AML-193 (cell line): ENCODE measurements around the gene NDUFA1.
"Not testable (repeated sequence)": the region's sequence is repeated elsewhere in the genome, so short reads cannot be mapped to it uniquely, and the experiment has no call there.

Experiments used
- DNase-seq, 2 experiments: peaks; one replicate each; lab custom pipeline; 2025; lab: John Stamatoyannopoulos, UW

NDUFA1 gene

DNA sequence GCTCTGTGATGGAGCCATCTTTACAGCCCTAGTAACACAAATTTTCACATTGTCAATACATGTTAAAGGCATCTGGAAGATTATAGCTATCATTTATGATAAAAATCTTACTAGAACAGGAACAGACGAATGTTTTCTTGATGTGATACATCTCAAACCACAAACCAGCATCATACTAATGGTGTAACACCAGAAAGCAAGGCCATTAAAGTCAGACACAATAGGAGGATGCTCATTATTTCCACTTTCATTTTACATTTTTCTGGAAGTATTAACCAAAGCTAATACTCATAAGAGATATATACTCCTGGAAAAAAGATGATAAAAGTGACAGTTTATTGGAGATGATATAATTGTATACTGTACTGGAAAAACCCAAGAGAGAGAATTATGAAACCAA, 29.3 kb downstream of the NDUFA1 start:
- no peak for DNase-seq

DNA sequence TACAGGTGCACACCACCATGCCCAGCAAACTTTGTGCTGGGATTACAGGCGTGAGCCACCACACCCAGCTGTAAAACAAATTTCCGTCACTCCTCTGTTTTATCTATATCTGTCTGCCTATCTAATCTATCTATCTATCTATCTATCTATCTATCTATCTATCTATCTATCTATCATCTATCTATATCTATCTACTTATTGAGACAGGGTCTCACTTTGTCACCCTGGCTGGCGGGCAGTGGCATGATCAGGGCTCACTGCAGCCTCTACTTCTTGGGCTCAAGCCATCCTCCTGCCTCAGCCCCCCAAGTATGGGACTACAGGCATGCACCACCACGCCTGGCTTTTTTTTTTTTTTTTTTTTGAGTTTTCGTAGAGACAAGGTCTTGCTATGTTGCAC, 44.7 kb downstream of the NDUFA1 start:
- no peak for DNase-seq

DNA sequence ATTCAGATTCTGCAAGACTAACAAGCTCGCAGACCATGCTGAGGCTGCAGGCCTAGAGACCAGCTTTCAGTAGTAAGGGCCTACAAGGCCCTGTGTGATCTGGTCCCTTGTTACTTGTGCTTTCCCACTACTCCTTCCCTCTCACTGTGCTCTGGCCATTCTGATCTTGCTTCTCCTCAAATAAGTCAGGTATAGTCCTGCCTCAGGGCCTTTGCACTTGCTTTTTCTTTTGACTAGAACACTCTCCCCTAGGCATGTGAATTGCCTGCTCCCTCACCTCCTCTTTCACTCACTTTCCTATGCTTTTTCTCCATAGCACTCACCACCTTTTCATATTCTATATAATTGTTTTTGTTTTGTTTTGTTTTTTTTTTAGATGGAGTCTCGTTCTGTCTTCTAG, 46.2 kb downstream of the NDUFA1 start:
- DNase-seq: no peak

DNA sequence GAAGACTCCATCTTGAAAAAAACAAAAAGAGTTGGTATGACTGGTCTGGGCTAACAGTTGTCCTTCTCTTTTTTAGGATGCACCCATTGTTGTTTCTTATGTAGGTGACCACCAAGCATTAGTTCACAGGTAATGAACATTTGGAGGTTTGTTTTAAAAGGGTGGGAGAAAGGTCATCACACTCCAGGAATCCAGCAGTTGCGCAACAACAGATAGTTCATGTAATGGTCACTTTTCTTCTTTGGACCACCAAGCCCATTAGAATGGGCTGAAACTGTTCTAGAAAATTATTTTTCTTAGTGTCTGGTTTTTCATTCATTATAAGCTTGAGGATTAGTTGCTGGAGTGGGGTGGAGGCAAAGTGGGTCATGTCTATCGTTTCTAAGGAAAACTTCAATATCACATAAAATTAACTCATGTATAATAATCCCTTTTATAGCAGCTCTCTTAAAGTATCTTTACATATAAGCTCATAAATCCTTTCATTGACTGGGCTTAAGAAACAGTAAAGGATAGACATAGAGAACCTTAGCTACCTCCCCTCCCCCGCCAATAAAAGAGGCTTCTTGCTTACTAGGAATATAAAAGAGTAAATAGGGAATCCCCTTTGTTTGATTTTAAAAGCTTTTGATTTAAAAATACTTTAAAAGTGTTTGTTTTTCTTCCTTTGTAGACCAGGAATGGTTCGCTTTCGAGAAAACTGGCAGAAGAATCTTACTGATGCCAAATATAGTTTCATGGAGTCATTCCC, 48.4 kb downstream of the NDUFA1 start:
- no peak for DNase-seq

DNA sequence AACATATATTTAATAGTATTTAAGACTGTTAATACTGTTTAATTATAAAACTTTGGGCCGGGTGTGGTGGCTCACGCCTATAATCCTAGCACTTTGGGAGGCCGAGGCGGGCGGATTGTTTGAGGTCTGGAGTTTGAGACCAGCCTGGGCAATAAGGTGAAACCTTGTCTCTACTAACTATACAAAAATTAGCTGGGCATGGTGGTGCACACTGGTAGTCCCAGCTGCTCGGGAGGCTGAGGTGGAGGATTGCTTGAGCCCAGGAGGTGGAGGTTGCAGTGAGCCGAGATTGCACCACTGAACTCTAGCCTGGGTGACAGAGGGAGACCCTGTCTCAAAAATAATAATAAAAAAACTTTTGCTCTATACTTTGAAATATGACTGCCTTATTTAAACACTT, 50.8 kb downstream of the NDUFA1 start:
- not testable (repeated sequence) for DNase-seq
